Right lobe of liver (tissue), 4 donors: ENCODE data around the gene ZNF792.

Experiments used
- CTCF ChIP-seq, 4 donors: fragments of 200-600 bp in 3 of 4; fragments of 450-650 bp in 1 of 4; IDR thresholded peaks; one replicate each; pipeline versions ENCODE4 v1.5.1 to v1.8.0; 2016 to 2022; ENCODE audit warnings: antibody characterized with exemption in 4 of 4, mild to moderate bottlenecking in 2 of 4
- POLR2A ChIP-seq: fragments of 450-650 bp; IDR thresholded peaks from one replicate; pipeline ENCODE4 v1.6.1; 2017; ENCODE audit warnings: antibody characterized with exemption, mild to moderate bottlenecking
- donor health status: DM: no; HTN: no; CAD: no.
- donor health status: DM: no; HTN: no; CAD: no.
- donor health status: DM: no; HTN: yes; CAD: no.

- no peak for TF ChIP-seq CTCF (IDR thresholded peaks at IDR 0.05)
- no peak for TF ChIP-seq POLR2A
Observed at GRCh38 chr19:34962687-34963572, 1.1 kb downstream of the ZNF792 start.
